ENCODE data around the gene PRKCQ.
"Not testable (repeated sequence)": the region's sequence is repeated elsewhere in the genome, so short reads cannot be mapped to it uniquely, and the experiment has no call there.

PRKCQ gene

GRCh38 chr10:6384031-6384430 is 196.0 kb downstream of the PRKCQ start:
- TF ChIP-seq CTCF (IDR thresholded peaks at IDR 0.05; ENCODE audit: low read depth, low read length) = no peak
- H3K4me3 ChIP-seq (ENCODE audit: low read depth, low read length) = no peak overlapping the region

GRCh38 chr10:6383096-6383812 is 196.8 kb downstream of the PRKCQ start:
- no peak for TF ChIP-seq CTCF (IDR thresholded peaks at IDR 0.05; ENCODE audit: low read depth, low read length)

GRCh38 chr10:6382081-6382480 is 198.0 kb downstream of the PRKCQ start:
- TF ChIP-seq CTCF (IDR thresholded peaks at IDR 0.05; ENCODE audit: low read depth, low read length) = no peak
- no peak overlapping the region for H3K4me3 ChIP-seq (ENCODE audit: low read depth, low read length)

More at GRCh38 chr10:6383096-6383812, 196.8 kb downstream of the PRKCQ start:
- no peak overlapping the region for H3K4me3 ChIP-seq (ENCODE audit: low read depth, low read length)

- not testable (repeated sequence) for H3K4me3 ChIP-seq (ENCODE audit: low read depth, low read length)
Measured at GRCh38 chr10:6380478-6380877, 199.6 kb downstream of the PRKCQ start.

GRCh38 chr10:6379015-6379776 is 200.9 kb downstream of the PRKCQ start:
- TF ChIP-seq CTCF (IDR thresholded peaks at IDR 0.05; ENCODE audit: low read depth, low read length) = no peak
- H3K4me3 ChIP-seq (ENCODE audit: low read depth, low read length) = no peak overlapping the region
